GM12801 (cell line): Measurements from ENCODE around the gene UGT2B15.

Source experiments
- TF ChIP-seq, protein P1 (sequence below): IDR thresholded peaks from one replicate; pipeline ENCODE4 v1.5.1; 2011; ENCODE audit warnings: control low read depth; ENCODE audit not compliant: insufficient read length; ENCODE audit errors: extremely low read depth

UGT2B15 gene

DNA sequence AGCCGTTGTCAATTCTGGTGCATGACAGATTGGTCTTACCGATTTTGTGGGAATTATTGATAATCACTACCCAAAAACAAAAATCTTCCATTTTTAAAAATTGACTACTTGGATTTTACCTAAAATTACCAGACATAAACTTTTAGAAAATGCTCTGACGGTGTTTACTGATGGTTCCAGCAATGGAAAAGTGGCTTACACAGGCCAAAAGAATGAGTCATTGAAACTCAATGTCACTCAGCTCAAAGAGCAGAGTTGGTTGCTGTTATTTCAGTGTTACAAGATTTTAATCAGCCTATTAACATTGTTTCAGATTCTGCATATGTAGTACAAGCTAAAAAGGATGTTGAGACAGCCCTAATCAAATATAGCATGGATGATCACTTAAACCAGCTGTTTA is 71.3 kb downstream of the UGT2B15 start:
- TF ChIP-seq, protein P1, sequence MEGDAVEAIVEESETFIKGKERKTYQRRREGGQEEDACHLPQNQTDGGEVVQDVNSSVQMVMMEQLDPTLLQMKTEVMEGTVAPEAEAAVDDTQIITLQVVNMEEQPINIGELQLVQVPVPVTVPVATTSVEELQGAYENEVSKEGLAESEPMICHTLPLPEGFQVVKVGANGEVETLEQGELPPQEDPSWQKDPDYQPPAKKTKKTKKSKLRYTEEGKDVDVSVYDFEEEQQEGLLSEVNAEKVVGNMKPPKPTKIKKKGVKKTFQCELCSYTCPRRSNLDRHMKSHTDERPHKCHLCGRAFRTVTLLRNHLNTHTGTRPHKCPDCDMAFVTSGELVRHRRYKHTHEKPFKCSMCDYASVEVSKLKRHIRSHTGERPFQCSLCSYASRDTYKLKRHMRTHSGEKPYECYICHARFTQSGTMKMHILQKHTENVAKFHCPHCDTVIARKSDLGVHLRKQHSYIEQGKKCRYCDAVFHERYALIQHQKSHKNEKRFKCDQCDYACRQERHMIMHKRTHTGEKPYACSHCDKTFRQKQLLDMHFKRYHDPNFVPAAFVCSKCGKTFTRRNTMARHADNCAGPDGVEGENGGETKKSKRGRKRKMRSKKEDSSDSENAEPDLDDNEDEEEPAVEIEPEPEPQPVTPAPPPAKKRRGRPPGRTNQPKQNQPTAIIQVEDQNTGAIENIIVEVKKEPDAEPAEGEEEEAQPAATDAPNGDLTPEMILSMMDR: no peak

DNA sequence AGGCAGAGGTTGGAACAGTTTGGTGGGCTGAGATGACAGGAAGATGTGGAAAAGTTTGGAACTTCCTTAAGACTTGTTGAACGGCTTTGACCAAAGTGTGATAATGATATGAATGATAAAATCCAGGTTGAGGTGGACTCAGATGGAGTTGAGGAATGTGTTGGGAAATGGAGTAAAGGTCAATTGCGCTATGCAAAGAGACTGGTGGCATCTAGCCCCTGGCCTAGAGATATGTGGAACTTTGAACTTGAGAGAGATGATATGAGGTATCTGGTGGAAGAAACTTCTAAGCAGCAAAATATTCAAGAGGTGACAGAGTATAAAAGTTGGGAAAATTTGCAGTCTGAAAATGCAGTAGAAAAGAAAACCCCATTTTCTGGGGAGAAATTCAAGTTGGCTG is 73.0 kb downstream of the UGT2B15 start:
- TF ChIP-seq, protein P1: no peak
